Ectodermal cell (in vitro differentiated cells): Measurements from ENCODE around the gene MAD1L1.

Source experiments
- H3K27ac ChIP-seq: 2 replicates; pipeline ENCODE4 v1.7.0; 2013; ENCODE audit warnings: mild to moderate bottlenecking, low read depth, low read length; ENCODE audit not compliant: insufficient read depth, poor library complexity, severe bottlenecking
- H3K27me3 ChIP-seq: 2 replicates; pipeline ENCODE4 v1.7.0; 2013; ENCODE audit warnings: mild to moderate bottlenecking, low read length; ENCODE audit not compliant: insufficient read depth, control insufficient read depth, poor library complexity, severe bottlenecking
- H3K36me3 ChIP-seq: one replicate; pipeline ENCODE4 v1.7.0; 2013; ENCODE audit warnings: low read length; ENCODE audit not compliant: control insufficient read depth, insufficient read depth
- H3K4me1 ChIP-seq: one replicate; pipeline ENCODE4 v1.7.0; 2013; ENCODE audit warnings: low read length; ENCODE audit not compliant: control insufficient read depth, insufficient read depth
- H3K4me3 ChIP-seq: 2 replicates; pipeline ENCODE4 v1.7.0; 2013; ENCODE audit warnings: low read depth, low read length, control low read depth; ENCODE audit not compliant: insufficient read depth
- H3K9me3 ChIP-seq: 2 replicates; pipeline ENCODE4 v1.7.0; 2013; ENCODE audit warnings: mild to moderate bottlenecking, low read length, moderate library complexity; ENCODE audit not compliant: control insufficient read depth
- WGBS, 2 experiments: methylation state at CpG; one replicate each; pipeline ENCODE4 v1.1.7; 2013; ENCODE audit warnings: missing lambda C conversion rate in 2 of 2; 5-methylcytosine and 5-hydroxymethylcytosine counted together

MAD1L1 gene

GRCh38 chr7:2181077-2181854 lies 51.5 kb downstream of the MAD1L1 start:
- Histone ChIP-seq H3K4me1 (peaks cover 7% of the 10 kb centered on the region), H3K27ac (no peak overlapping the region), H3K27me3 (no peaks in the 10 kb centered on the region), H3K36me3 (no peaks in the 10 kb centered on the region), H3K9me3 (no peaks in the 10 kb centered on the region), H3K4me3 (no peak overlapping the region)
- WGBS, 2 experiments, result 91 to 94% methylated on average over 9 to 12 of the region's 13 CpGs

DNA sequence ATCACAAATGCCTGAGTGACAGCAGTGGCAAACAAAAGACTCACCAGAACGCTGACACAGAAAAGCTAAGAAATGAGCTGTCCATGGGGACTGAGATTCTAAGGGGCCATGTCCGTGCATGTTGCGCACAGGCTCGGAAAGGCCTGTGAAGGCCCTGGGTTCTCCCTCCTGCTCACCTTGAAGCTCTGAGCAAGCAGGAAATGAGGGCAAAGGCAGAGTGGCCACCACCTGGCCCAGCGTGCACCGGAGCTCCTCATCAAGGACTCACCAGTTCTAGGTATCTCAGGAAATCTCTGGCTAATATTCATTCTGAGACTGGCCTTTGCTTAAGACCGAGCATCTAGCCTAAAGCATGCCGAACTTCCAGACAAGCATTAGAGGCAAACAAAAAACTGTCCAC lies 52.7 kb downstream of the MAD1L1 start:
- WGBS, 2 experiments, result 78 to 84% methylated on average over 8 of the region's 8 CpGs

DNA sequence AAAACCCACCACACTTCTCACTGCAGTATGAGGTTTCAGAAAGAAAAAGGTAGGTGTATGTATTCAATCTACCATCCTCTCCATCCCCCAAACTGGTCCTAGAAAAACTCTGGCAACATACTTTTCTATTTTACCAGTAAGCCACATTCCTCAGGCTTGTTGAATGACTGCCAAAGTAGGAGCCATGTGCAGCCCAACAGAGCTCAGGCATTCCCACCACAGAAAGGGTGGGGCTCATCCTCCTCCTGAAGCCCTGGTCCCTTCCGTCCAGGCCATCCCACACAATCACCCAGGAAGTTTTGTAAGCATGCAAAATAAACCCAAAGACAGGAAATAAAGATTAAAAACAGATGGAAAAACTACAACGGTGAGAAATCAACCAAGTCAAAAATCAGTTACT lies 57.2 kb downstream of the MAD1L1 start:
- Histone ChIP-seq H3K4me3 (no peak overlapping the region), H3K36me3 (peaks cover 11% of the 10 kb centered on the region), H3K9me3 (no peaks in the 10 kb centered on the region), H3K27ac (no peak overlapping the region), H3K27me3 (no peaks in the 10 kb centered on the region), H3K4me1 (peaks cover 11% of the 10 kb centered on the region)
- WGBS, 2 experiments, result 69 to 75% methylated on average over 1 to 2 of the region's 2 CpGs

More for the DNA sequence above, 52.7 kb downstream of the MAD1L1 start:
- Histone ChIP-seq H3K27ac (no peak overlapping the region), H3K4me1 (peaks cover 7% of the 10 kb centered on the region), H3K9me3 (no peaks in the 10 kb centered on the region), H3K27me3 (no peaks in the 10 kb centered on the region), H3K36me3 (no peaks in the 10 kb centered on the region), H3K4me3 (no peak overlapping the region)

DNA sequence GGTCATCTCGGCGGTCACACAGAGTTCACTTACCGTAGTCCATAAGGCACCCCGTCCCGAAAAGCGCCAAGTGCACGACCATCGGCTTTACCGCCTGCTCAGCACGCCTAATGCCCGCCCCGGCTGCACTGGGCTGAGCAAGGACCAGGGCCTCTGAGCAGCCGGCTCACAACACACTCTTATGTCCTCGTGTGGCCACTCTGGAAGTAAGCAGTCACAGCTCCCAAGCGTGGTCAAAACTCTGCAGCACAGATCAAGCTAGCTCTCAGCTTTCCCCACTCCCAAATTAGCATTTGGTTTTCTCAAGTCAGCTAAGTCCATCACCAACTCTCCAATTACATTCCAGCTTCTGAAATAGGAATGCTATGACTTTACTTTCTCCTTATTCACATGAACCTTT lies 57.7 kb downstream of the MAD1L1 start:
- WGBS, 2 experiments, result 95% methylated on average over 15 of the region's 15 CpGs

DNA sequence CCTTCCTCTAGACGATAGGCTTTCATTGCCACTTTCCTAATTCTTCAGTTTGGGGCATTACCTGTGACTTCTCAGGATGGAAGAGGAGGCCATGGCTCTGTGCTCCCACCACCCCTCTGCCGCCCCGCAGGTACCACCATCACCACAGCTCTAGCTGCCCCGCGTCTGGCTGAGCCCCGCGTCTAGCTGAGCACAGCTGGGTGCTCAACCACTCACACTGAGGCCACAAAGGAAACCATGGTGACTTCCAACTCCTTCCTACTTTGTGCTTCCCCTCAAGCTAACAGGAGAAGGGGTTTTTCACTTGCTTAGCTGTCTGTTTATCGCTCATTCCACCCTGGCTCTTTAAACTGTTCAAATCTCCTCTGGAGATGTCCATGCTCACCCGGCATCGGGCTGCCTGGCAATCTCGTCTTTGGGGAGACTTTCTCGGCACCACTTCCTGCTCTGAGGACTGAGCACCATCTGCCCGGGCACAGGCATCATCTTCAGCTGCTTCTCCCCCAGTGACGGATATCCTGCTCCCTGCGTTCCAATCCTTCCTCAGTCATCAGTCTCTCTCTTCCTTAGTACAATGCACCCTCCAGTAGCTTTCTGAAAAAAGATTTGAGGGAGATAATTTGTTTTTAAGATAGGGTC lies 59.4 kb downstream of the MAD1L1 start:
- Histone ChIP-seq H3K9me3 (no peaks in the 10 kb centered on the region), H3K36me3 (peaks cover 11% of the 10 kb centered on the region), H3K4me1 (peaks cover 11% of the 10 kb centered on the region), H3K27ac (no peak overlapping the region), H3K27me3 (no peaks in the 10 kb centered on the region), H3K4me3 (no peak overlapping the region)
- 88 to 89% methylated on average over 15 of the region's 15 CpGs for WGBS, 2 experiments

More for the DNA sequence above, 57.7 kb downstream of the MAD1L1 start:
- no peaks in the 10 kb centered on the region for H3K27me3 ChIP-seq
- no peak overlapping the region for H3K27ac ChIP-seq
- H3K36me3 ChIP-seq, result peaks cover 11% of the 10 kb centered on the region
- H3K4me1 ChIP-seq, result peaks cover 12% of the 10 kb centered on the region
- no peaks in the 10 kb centered on the region for H3K9me3 ChIP-seq
- no peak overlapping the region for H3K4me3 ChIP-seq

DNA sequence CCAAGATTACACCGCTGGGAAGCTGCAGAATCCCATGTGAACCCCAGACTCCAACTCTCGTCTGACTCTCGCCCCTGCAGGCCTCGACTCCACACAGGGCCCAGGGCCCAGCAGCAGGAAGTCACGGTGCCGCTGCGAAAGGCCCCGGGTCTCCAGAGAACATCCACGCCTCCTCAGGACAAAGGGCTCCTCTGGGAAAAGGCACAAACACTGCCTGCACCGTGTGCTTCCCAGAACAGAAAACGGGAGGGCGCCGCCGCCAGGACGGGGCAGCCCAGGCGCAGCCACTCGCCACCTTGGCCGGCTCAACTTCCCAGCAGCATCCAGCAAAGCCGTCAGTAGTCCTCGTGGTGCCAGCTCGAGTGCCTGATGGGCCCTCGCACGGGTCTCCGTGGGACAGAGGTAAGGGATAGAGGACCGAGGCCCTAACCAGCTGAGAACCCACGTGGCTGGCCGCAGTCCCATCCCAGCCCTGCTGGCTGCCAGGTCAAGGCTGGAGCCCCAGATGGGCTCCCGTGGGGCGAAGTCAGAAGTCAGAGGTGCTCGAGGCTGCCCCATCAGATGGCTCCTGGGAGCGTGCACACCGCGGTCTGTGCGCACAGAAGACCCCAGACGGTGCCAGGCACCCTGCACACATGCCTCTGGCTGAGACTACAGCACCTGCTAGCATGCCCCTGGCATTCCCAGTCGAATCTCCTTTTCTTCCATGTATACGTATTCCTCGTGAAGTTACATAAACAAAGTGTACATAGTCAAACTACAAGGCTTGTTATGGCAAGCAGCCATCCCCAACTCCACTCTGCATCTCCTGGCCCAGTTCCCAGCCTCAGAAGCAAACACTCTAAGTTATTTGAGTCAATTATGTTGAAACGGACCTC lies 60.2 kb downstream of the MAD1L1 start:
- Histone ChIP-seq H3K27me3 (no peaks in the 10 kb centered on the region), H3K4me3 (no peak overlapping the region), H3K36me3 (peaks cover 11% of the 10 kb centered on the region), H3K9me3 (no peaks in the 10 kb centered on the region), H3K4me1 (peaks cover 11% of the 10 kb centered on the region), H3K27ac (no peak overlapping the region)
- WGBS, 2 experiments, result 95 to 96% methylated on average over 39 of the region's 39 CpGs

DNA sequence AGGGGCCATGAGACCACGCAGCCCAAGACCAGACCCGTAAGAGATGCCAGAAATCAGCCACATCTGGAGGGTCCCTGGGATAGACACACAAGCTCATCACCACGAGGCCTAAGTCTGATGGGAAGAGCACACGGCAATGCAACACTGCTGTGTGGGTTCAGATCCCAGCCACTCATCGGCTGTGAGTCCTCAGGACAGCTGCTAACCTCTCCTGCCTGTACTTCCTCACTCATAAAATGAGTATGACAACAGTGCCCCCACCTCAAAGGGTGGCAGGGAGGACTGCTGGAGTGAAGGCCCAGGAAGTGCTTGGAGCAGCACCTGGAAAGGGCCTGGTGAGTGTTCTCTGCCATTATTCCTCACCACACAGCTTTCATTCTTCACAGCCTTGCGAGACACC lies 60.9 kb downstream of the MAD1L1 start:
- no peaks in the 10 kb centered on the region for H3K27me3 ChIP-seq
- no peak overlapping the region for H3K4me3 ChIP-seq
- peaks cover 11% of the 10 kb centered on the region for H3K4me1 ChIP-seq
- no peaks in the 10 kb centered on the region for H3K9me3 ChIP-seq
- no peak overlapping the region for H3K27ac ChIP-seq
- WGBS, 2 experiments, result 95% methylated on average over 6 of the region's 6 CpGs
- peaks cover 11% of the 10 kb centered on the region for H3K36me3 ChIP-seq

- Histone ChIP-seq H3K27ac (no peak overlapping the region), H3K27me3 (no peaks in the 10 kb centered on the region), H3K9me3 (no peaks in the 10 kb centered on the region), H3K4me1 (peaks cover 11% of the 10 kb centered on the region), H3K36me3 (peaks cover 11% of the 10 kb centered on the region), H3K4me3 (no peak overlapping the region)
- 96% methylated on average over 26 of the region's 26 CpGs for WGBS, 2 experiments
Measured at GRCh38 chr7:2170576-2171521, 61.9 kb downstream of the MAD1L1 start.

DNA sequence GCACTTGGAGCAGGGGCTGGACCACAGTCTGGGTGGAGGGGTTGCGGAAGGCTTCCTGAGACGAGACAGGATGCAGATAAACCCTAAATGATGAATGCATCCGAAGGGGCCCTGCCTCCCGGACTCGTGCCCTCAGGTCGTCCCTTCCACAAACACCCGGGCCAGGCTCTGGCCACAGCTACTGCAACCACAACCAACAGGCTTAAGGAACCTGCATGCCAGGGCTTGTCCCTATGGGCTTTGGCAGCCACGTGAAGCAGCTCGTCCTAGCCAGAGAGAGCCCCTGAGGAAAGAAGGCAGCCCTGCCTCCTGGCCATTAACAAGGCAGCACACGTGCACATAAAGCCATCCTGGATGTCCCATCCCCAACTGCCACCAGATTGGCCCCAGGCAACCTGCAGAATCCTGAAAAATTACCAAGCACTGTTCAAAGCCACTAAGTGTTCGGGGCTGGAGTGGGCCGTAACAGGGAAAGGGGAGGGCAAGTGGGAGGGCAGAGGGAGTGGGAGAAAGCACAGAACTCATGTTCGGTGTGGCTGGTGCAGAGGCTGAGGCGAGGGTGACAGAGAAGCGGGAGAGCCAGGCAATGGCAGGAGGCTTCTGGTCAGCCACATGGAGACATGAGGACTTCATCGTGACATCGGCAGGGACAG lies 62.7 kb downstream of the MAD1L1 start:
- H3K27ac ChIP-seq, result no peak overlapping the region
- H3K9me3 ChIP-seq, result no peaks in the 10 kb centered on the region
- WGBS, 2 experiments, result 90 to 92% methylated on average over 17 of the region's 17 CpGs

More for the DNA sequence above, 62.7 kb downstream of the MAD1L1 start:
- no peaks in the 10 kb centered on the region for H3K27me3 ChIP-seq
- H3K4me1 ChIP-seq, result peaks cover 11% of the 10 kb centered on the region
- peaks cover 11% of the 10 kb centered on the region for H3K36me3 ChIP-seq
- no peak overlapping the region for H3K4me3 ChIP-seq
